DND-41 (cell line): ENCODE data around the gene PCSK4.

Experiments used
- ATAC-seq: fragments of 200-7000 bp; cut with Tn5 transposase; 3 replicates; pipeline ENCODE4 v1.9.1; 2021; ENCODE audit warnings: low read depth; ENCODE audit not compliant: insufficient read depth
- DNase-seq: peaks from one replicate; pipeline ENCODE4 v3.0.0-alpha.2; 2020
- H2AFZ ChIP-seq: 2 replicates; pipeline ENCODE4 v1.6.0; 2012; ENCODE audit warnings: low read depth, low read length
- H3K27ac ChIP-seq: 2 replicates; pipeline ENCODE4 v1.5.1; 2012; ENCODE audit warnings: low read length, inconsistent platforms
- H3K27me3 ChIP-seq: fragments of 200-600 bp; sonication (generic); 2 replicates; pipeline ENCODE4 v1.6.0; 2012; ENCODE audit warnings: low read length, mild to moderate bottlenecking, inconsistent platforms; ENCODE audit not compliant: insufficient read depth, poor library complexity
- H3K36me3 ChIP-seq: 2 replicates; pipeline ENCODE4 v1.5.1; 2012; ENCODE audit warnings: low read length, inconsistent platforms; ENCODE audit not compliant: insufficient read depth
- H3K4me1 ChIP-seq: 2 replicates; pipeline ENCODE4 v1.5.1; 2012; ENCODE audit warnings: mild to moderate bottlenecking, low read length; ENCODE audit not compliant: insufficient read depth
- H3K4me2 ChIP-seq: 2 replicates; pipeline ENCODE4 v1.6.0; 2012; ENCODE audit warnings: mild to moderate bottlenecking, moderate library complexity, low read length, inconsistent platforms; ENCODE audit not compliant: insufficient read depth
- H3K4me3 ChIP-seq, 2 experiments: fragments of 200-600 bp in 1 of 2; shearing (Covaris generic) in 1 of 2; 2 replicates each; pipeline ENCODE4 v1.5.1; 2012 to 2016; ENCODE audit warnings: inconsistent platforms in 2 of 2, low read length in 2 of 2, mild to moderate bottlenecking in 2 of 2, low read depth in 1 of 2, moderate library complexity in 1 of 2
- H3K79me2 ChIP-seq: 2 replicates; pipeline ENCODE4 v1.6.0; 2012; ENCODE audit warnings: low read length, inconsistent platforms; ENCODE audit not compliant: insufficient read depth
- H3K9ac ChIP-seq: 2 replicates; pipeline ENCODE4 v1.6.0; 2012; ENCODE audit warnings: low read depth, mild to moderate bottlenecking, inconsistent platforms, low read length, moderate library complexity
- H3K9me3 ChIP-seq: 2 replicates; pipeline ENCODE4 v1.5.1; 2012; ENCODE audit warnings: low read length, moderate library complexity, mild to moderate bottlenecking, inconsistent platforms; ENCODE audit not compliant: insufficient read depth, severe bottlenecking
- H4K20me1 ChIP-seq: 2 replicates; pipeline ENCODE4 v1.6.0; 2012; ENCODE audit warnings: low read length; ENCODE audit not compliant: insufficient read depth
- EZH2 ChIP-seq: IDR thresholded peaks from 3 replicates; pipeline ENCODE4 v1.6.1; 2012; ENCODE audit warnings: borderline replicate concordance, low read depth, mild to moderate bottlenecking, moderate library complexity, low read length, inconsistent platforms; ENCODE audit not compliant: severe bottlenecking
- TF ChIP-seq, protein P1 (sequence below): IDR thresholded peaks from 2 replicates; pipeline ENCODE4 v1.5.1; 2012; ENCODE audit warnings: borderline replicate concordance, low read length, moderate library complexity, mild to moderate bottlenecking; ENCODE audit not compliant: poor library complexity, severe bottlenecking; ENCODE audit errors: extremely low read depth

PCSK4 gene

DNA sequence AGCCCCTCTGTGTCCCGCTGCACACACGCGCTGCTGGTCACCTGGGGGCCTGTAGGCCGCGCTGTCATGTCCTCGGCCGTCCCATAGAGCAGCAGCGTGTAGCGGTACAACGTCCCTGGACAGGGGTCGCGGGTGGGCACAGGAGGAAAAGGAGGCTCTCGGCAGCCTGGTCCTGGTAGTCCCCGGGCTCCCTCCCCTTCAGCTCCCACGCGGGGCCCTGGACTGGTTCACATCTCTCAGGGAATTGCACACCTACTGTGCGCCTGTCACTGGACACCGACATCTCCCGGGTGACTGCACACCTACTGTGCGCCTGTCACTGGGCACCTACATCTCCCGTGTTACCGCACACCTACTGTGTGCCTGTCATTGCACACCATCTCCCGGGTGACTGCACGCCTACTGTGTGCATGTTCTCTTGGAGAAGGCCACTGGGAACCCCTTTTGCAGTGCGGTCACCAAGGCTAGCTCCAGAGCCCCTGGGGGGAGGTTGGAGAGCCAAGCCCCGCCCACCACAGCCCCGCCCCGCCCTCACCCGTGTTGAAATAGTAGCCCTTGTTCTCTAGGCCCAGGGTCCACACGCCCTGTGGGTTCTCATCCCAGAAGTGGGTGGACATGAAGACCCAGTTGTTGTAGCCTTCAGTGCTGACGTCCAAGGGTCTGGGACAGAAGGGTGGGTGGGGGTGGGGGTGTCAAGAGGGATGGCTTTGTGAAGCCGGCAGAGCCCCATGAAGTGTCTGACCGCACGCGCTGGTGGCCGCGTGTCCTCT, 7.6 kb downstream of the PCSK4 start:
- no peak overlapping the region for H3K4me3 ChIP-seq
- H3K27me3 ChIP-seq: no peaks in the 10 kb centered on the region
- TF ChIP-seq EZH2: no peak
- TF ChIP-seq, protein P1, sequence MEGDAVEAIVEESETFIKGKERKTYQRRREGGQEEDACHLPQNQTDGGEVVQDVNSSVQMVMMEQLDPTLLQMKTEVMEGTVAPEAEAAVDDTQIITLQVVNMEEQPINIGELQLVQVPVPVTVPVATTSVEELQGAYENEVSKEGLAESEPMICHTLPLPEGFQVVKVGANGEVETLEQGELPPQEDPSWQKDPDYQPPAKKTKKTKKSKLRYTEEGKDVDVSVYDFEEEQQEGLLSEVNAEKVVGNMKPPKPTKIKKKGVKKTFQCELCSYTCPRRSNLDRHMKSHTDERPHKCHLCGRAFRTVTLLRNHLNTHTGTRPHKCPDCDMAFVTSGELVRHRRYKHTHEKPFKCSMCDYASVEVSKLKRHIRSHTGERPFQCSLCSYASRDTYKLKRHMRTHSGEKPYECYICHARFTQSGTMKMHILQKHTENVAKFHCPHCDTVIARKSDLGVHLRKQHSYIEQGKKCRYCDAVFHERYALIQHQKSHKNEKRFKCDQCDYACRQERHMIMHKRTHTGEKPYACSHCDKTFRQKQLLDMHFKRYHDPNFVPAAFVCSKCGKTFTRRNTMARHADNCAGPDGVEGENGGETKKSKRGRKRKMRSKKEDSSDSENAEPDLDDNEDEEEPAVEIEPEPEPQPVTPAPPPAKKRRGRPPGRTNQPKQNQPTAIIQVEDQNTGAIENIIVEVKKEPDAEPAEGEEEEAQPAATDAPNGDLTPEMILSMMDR: no peak
- peaks cover 8% of the 10 kb centered on the region for H4K20me1 ChIP-seq
- no peak for DNase-seq
- H3K4me2 ChIP-seq: no peak overlapping the region
- H3K27ac ChIP-seq: no peak overlapping the region
- H3K4me1 ChIP-seq: peaks cover 17% of the 10 kb centered on the region
- peaks cover 15% of the 10 kb centered on the region for H3K79me2 ChIP-seq
- H3K9ac ChIP-seq: no peak overlapping the region
- ATAC-seq: no peak
- H3K9me3 ChIP-seq: no peaks in the 10 kb centered on the region
- peaks cover under 1% of the 10 kb centered on the region; the same call in 1 of the 2 replicates for H3K36me3 ChIP-seq
- no peak overlapping the region for H2AFZ ChIP-seq

DNA sequence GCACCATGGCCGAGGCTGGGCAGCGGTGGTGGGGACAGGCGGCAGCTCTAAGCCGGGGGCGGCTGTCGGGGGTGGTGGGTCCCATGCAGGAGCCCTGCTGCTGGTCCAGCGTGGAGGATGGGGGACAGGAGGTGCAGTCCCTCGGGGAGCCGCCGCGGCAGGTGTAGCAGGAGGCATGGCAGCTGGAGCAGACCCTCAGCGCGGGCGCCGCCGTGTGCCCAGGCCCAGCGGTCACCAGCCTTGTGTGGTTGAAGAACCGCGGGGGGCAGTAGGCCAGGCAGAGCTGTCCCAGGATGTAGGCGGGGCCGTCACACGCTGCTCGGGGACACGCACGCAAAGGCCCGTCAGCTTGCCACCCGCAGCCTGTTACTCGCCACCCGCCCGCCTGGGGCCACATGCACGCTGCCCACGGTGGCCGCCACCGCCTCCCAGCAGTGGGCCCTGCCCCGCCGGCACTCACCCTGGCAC, 8.2 kb downstream of the PCSK4 start:
- Histone ChIP-seq H3K79me2 (peaks cover 21% of the 10 kb centered on the region), H4K20me1 (peaks cover 13% of the 10 kb centered on the region), H3K9ac (no peak overlapping the region), H3K4me1 (peaks cover 23% of the 10 kb centered on the region), H2AFZ (no peak overlapping the region), H3K4me3 (no peak overlapping the region), H3K27me3 (no peaks in the 10 kb centered on the region), H3K27ac (no peak overlapping the region), H3K36me3 (peaks cover 4% of the 10 kb centered on the region), H3K9me3 (no peaks in the 10 kb centered on the region), H3K4me2 (no peak overlapping the region)
- TF ChIP-seq, protein P1: no peak
- TF ChIP-seq EZH2: no peak
- no peak for DNase-seq
- ATAC-seq: no peak

GRCh38 chr19:1481224-1481892, 8.8 kb downstream of the PCSK4 start:
- H4K20me1 ChIP-seq: peaks cover 17% of the 10 kb centered on the region
- ATAC-seq (no peak), DNase-seq (no peak)
- TF ChIP-seq, protein P1: no peak
- no peak for TF ChIP-seq EZH2
- H2AFZ ChIP-seq: no peak overlapping the region
- peaks cover 25% of the 10 kb centered on the region for H3K79me2 ChIP-seq
- no peak overlapping the region for H3K9ac ChIP-seq
- peaks cover 27% of the 10 kb centered on the region for H3K4me1 ChIP-seq
- no peak overlapping the region for H3K4me3 ChIP-seq
- no peak overlapping the region for H3K27ac ChIP-seq
- H3K4me2 ChIP-seq: no peak overlapping the region
- H3K36me3 ChIP-seq: peaks cover 7% of the 10 kb centered on the region
- H3K27me3 ChIP-seq: no peaks in the 10 kb centered on the region
- no peaks in the 10 kb centered on the region for H3K9me3 ChIP-seq
